NCI-H2081 treated with DMSO at 0.1 percent for 48 hours (cell line): ENCODE data around the gene PPFIA4.

ENCODE experiments used
- DNase-seq: peaks from one replicate; lab custom pipeline; 2025; lab: John Stamatoyannopoulos, UW

Gene PPFIA4

DNA sequence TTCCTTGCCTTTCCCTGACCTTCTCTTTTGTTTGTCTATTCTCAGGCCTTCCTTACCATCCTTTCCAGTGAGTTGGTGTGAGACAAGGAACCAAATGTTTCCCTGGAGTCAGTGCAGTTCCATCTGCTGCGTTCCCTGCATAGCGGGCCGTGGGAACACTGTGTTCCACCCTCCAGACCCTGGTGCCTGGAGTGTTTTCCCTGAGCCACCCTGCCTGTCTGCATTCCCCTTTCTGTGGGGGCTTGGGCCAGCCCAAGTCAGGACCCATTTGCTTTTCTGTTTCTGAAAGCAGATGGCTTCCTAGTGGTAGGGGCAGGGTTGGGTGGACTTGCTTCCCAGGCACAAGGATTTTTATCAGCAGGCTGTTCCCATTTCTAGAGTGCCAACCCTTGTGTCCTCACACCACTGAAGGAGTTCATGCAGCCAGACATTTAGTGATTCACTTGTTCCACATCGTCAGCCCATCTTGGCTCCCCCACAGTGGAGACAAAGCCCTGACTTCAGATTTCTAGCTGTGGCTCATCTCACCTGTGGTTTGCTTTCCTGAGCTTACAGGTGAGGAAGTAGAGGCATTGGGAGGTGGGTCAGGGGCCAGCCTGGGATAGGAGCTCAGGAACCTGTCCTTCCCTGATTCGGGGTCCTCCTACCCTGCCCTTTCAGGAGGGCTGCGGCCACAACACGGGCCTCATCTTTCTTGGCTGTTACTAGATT lies 73.7 kb downstream of the PPFIA4 start:
- DNase-seq = no peak

- DNase-seq = no peak
These were observed 74.2 kb downstream of the PPFIA4 start for GRCh38 chr1:203100516-203100869.

GRCh38 chr1:203101813-203102634 lies 75.7 kb downstream of the PPFIA4 start:
- DNase-seq = no peak

DNA sequence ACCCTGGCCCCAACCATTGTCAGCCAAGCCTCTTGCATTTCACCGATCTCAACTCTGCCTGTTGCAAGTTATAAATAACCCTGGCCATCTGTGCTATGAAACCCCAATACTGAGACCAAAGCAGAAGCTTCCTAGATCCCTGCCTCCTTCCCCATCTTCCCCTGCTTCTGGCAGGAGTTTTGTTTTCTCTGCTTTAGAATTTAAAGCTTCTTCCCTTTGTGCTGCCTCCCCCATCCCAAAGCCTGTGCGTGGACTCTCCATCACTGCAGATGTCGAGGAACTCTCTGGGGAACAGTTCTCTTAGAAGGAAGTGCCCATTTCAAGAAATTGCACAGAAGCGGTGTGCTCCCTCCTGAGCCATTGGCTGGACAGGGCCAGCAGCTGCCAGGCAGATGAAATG lies 76.9 kb downstream of the PPFIA4 start:
- DNase-seq = no peak

DNA sequence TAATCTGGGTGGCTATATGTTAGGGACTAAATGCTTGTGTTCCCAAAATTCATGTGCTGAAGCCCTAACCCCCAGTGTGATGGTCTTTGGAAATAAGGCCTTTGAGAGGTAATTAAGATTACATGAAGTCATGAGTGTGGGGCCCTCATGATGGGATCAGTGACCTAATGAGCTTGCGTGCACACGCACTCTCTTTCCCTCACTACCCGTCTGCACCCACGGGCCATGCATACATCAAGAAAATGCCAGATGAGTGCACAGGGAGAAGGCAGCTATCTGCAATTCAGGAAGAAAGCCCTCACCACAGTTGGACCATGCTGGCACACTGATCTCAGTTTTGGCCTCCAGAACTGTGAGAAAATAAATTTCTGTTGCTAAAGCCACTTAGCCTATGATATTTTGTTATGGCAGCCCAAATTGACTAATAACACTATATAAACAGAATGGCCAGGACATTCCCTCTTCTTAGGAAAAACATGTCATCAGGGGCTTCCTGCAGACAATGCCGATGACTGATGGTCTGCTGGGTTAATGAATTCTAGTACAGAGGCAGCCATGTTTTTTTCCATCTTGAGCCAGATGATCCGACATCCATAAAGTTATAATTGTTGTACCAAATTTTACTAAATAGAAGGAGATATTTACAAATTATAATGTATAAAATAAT lies 77.7 kb downstream of the PPFIA4 start:
- no peak for DNase-seq

GRCh38 chr1:203104789-203105390 lies 78.6 kb downstream of the PPFIA4 start:
- no peak for DNase-seq

GRCh38 chr1:203112475-203112874 lies 86.2 kb downstream of the PPFIA4 start:
- no peak for DNase-seq

DNA sequence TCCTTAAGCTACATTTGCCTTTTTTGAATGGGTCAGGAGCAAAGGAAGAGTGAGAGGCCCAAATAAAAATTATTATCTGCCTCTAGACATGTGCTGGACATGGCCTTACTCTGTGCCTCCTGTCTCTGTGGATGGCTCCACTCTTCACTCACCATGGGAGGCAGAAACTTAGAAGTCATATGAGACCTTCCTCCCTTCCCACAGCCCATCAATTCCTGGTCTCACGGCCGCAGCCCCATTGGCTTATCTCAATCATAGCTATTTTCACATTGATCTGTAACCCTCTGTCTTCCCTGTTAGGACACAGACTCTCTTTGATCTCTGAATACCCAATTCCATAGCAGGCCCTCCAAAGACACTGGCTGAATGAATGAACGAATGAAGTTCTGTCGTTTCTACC lies 87.0 kb downstream of the PPFIA4 start:
- DNase-seq = no peak

DNA sequence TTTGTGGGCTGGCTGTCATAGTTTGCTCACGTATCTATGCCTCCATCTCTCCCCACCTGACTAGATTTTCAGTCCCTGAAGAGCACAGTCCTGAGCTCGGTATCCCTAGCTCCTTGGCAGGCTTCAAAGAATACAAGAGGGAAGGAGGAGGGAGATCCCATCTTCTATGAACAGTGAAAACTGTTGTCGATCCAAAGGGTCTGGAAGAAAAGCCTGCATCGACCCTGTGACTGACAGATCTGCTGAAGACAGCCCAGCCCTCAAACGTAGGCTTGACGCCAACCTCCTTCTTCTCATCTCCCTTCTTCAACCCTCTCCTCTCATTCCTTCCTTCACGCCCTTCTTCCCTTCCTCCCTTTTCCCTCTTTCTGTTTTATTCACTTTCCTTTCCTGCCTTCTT lies 87.9 kb downstream of the PPFIA4 start:
- no peak for DNase-seq

GRCh38 chr1:203116091-203116820 lies 90.0 kb downstream of the PPFIA4 start:
- DNase-seq = no peak

- no peak for DNase-seq
These were observed 91.6 kb downstream of the PPFIA4 start for GRCh38 chr1:203117611-203118575.

GRCh38 chr1:203120325-203121153 lies 94.2 kb downstream of the PPFIA4 start:
- no peak for DNase-seq

DNA sequence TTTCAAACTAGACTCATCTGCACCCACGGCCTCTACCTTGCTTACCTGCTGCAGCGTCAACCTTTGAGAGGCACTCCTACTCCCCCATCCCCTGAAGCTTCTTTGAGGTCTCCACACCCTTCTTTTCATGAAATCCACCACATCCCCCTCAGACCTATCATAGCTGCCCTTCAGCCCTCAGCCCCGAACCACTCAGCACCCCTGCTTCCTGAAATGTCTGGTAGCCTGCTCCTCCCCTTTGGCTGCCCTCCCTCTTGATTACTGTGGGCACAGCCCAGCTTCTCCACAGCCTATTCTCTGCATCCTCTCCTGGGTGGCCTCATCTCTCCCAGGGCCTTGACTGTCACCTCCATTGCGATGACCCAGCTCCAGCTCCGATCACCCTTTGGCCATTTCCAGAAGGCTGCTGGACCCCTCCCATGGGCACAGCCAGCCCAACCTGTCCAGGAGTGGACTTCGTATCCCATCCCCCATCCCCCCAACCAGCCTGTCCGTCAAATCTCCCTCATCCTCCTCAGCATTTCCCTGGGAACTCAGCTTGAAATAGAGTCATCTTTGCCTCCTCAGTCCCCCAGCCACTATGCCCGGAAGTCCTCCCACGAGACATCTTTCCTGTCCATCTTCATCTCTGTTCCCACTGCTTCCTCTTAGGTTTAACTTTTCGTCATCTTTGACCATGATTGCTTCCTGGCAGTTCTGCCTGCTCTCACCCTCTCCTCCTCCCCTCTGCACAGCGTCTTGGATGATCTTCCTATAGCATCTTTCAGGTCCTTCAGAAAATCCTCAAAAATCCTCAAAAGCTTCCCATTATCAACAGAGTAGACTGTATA lies 95.1 kb downstream of the PPFIA4 start:
- no peak for DNase-seq

GRCh38 chr1:203122159-203122558 lies 95.9 kb downstream of the PPFIA4 start:
- DNase-seq = no peak

GRCh38 chr1:203124011-203124410 lies 97.7 kb downstream of the PPFIA4 start:
- no peak for DNase-seq

DNA sequence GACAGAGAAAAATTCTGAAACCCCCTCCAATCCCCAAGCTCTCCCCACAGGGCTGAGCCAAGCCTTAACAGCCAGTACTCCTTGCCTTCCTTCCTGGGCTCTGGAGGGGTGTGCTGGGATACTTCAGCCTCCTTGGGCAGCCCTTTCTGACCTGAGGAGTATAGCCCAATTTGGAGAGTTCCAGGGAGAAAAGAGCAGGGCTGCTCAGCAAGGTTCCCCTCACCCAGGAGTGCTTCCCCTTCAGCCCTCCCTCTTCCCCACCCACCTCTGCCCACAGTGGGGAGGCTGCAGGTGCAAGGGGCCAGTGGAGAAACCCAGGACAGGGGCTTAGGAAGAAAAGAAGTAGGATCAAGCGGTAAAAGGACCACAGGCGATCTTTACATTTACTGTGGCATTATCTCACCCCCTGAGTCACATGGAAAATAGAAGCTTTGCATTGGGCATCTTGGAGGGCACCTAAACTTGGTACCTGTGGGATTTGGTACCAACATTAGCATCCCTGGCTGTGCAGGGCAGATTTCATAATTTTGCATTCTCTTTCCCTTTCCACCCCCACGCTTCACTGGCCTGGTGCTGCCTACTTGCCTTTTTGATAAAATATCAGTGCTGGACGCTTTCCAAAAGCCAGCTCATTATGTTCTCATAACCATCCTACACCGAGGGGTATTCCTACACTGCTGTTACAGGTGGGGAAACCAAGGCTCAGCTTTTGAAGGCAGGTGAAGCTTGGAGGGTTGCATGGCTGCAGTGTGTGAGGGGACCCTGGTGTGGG lies 98.4 kb downstream of the PPFIA4 start:
- no peak for DNase-seq

- no peak for DNase-seq
These were observed 100.0 kb downstream of the PPFIA4 start for GRCh38 chr1:203126151-203126865.
